GM13977 (cell line): Measurements from ENCODE around the gene RSAD1.

Source experiments
- DNase-seq: peaks from one replicate; pipeline ENCODE4 v3.0.0; 2012; ENCODE audit warnings: low spot score
- in situ Hi-C: fragments of 300-500 bp; cut with MboI; formaldehyde crosslinking; loops from one replicate; pipeline ENCODE4 v1.12.0; 2022; ENCODE audit warnings: low sequenced_read_pairs, low pct_unique_long_range_greater_than_20kb, mixed read lengths, inconsistent platforms; ENCODE audit not compliant: unreplicated experiment
- TF ChIP-seq, protein P1 (sequence below): IDR thresholded peaks from 2 replicates; pipeline ENCODE4 v1.5.1; 2012; ENCODE audit warnings: mild to moderate bottlenecking, control low read depth; ENCODE audit not compliant: insufficient read depth; ENCODE audit errors: extremely low read depth, missing control alignments

Gene RSAD1

DNA sequence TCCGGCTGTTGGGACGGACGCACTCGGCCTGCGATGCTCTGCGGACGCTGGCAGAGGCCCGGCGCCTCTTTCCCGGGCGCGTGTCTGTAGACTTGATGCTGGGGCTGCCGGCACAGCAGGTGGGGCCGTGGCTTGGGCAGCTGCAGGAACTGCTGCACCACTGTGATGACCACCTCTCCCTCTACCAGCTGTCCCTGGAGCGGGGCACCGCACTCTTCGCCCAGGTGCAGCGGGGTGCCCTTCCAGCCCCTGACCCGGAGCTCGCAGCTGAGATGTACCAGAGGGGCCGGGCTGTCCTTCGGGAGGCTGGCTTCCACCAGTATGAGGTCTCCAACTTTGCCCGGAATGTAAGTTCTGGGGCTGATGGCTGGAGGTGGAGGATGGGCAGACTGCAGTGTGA is 3.5 kb downstream of the RSAD1 start:
- TF ChIP-seq, protein P1, sequence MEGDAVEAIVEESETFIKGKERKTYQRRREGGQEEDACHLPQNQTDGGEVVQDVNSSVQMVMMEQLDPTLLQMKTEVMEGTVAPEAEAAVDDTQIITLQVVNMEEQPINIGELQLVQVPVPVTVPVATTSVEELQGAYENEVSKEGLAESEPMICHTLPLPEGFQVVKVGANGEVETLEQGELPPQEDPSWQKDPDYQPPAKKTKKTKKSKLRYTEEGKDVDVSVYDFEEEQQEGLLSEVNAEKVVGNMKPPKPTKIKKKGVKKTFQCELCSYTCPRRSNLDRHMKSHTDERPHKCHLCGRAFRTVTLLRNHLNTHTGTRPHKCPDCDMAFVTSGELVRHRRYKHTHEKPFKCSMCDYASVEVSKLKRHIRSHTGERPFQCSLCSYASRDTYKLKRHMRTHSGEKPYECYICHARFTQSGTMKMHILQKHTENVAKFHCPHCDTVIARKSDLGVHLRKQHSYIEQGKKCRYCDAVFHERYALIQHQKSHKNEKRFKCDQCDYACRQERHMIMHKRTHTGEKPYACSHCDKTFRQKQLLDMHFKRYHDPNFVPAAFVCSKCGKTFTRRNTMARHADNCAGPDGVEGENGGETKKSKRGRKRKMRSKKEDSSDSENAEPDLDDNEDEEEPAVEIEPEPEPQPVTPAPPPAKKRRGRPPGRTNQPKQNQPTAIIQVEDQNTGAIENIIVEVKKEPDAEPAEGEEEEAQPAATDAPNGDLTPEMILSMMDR, result no peak
- in situ Hi-C loops, result loop anchor here (10.0 kb wide), 1 partner anchor 163 kb away; no protein-coding TSS in a partner anchor
- no peak for DNase-seq

DNA sequence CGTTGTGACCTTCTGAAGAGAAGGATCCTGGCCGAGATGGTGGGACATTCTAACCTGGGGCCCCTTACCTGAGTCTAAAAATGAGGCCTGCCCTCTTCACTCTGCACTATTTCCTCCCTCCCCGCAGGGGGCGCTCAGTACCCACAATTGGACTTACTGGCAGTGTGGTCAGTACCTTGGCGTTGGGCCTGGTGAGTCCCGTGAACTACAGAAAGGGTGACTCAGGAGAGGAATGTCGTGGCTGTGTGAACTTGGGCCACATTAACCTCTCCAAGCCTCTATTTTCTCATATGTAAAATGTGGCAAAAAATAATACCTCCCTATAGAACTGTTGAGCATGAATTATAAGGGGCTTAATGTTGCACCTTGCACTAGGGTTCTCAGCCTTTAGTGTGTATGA is 3.9 kb downstream of the RSAD1 start:
- DNase-seq, result peak; percentile 84
- in situ Hi-C loops, result loop anchor here (10.0 kb wide), 1 partner anchor 162 kb away; no protein-coding TSS in a partner anchor
- TF ChIP-seq, protein P1, result peak; percentile 92

DNA sequence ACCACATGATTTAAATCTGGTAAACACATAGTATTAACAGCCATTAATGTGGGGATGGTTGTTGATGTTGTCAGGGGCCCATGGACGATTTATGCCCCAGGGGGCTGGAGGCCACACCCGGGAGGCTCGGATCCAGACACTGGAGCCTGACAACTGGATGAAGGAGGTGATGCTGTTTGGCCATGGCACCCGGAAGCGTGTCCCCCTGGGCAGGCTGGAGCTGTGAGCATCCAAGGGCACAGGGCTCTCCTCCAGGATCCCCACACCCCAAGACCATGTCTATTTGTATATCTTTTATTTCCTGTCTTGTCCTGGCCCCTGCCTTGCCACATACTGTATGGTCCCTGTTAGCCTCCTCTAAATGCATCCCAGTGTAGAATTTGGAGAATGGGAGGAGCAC is 4.6 kb downstream of the RSAD1 start:
- TF ChIP-seq, protein P1, result no peak
- in situ Hi-C loops, result loop anchor here (10.0 kb wide), 1 partner anchor 162 kb away; no protein-coding TSS in a partner anchor
- DNase-seq, result no peak

DNA sequence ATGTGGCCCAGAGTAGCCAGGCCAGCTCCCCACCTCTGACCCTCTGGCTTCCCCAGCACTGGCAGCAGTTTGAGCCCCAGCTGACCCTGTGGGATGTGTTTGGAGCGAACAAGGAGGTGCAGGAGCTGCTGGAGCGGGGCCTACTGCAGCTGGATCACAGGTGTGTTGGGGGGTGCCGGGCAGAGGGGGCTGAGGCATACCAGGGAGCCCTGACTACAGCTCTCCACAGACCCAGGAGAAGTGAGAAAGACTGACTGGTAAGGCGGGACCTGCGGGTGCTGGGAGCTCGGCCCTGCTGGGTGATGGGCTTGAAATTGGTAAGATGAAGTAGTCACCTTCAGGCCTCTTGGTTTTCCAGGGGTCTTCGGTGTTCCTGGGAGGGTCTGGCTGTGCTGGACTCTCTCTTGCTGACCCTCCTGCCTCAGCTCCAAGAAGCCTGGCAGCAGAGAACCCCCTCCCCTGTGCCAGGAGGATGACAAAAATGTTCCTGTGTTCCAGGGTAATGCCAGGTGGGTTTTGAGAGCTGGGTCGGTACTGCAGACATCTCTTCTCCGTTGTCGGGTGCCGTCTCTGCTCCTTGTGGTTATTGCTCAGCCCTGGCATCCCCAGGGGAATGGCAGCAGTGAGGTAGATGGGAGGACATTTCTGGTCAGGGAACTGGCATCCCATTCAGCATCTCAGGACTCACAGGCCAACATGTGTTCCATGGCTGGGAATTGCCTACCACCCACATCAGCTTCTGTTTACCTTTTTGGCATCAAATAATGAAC is 5.9 kb downstream of the RSAD1 start:
- in situ Hi-C loops, result loop anchor here (10.0 kb wide), 1 partner anchor 160 kb away; no protein-coding TSS in a partner anchor
- no peak for DNase-seq
- TF ChIP-seq, protein P1, result no peak

DNA sequence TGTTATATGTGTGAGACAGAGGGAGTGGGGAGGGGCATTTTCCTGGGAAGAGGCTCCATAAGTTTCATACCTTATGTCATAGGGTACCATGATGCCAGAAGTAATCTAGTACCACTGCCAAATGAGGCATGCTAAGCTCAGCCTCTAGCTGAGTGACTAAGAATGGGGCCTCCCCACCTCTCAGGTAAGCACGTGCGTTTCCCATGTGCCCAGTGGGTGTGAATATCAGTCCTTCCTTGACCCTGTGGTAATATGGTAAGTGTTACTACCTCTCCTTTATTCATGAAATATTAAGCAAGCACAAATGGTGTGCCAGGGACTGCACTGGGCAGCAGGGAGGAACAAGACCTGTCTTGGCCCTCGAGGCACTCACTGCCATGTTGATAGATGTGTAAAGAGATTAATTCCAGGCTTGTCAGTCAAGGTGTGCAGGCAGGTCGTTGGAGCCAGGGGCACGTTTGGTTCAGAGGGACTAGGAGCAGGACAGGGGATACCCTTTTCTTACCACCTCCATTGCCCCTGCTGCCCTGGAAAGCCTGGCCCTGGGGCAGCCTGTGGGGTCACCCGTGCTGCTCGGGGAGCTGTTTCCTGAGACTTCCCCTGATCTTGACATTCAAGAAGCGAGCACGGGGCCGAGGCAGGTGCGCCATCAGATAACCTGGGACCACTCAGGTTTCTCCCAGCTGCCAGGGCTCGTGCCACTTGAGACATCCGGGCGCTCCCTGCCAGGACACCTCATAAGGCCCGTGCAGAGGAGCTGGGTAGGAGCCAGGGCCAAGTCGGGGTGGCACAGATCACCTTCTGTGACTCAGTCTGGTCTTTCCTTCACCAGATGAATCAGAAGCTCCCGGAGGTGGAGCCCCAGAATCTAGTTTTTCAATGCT is 8.8 kb downstream of the RSAD1 start:
- DNase-seq, result no peak
- in situ Hi-C loops, result loop anchor here (10.0 kb wide), 1 partner anchor 157 kb away; no protein-coding TSS in a partner anchor
- TF ChIP-seq, protein P1, result no peak

DNA sequence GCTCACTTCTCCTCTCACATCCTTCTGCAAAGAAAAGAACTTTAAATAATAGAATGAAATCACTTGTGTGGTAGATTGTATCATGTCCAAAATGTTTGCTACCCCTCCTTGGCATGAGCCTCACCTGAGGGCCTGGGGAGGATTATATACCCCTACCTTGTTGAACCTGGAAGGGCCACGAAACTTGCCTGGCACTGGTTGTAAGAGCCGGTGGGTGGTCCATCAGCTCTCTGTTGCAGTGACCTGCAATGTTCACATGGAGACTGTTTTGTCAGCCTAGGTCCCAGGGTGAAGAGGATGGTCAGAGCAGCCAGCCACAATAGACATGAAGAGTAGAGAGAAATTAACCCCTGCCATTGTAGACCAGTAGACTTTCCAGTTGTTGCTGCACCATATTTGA is 10.2 kb downstream of the RSAD1 start:
- in situ Hi-C loops, result loop anchor here (10.0 kb wide), 1 partner anchor 156 kb away; no protein-coding TSS in a partner anchor
- TF ChIP-seq, protein P1, result no peak
- no peak for DNase-seq
